ENCODE results near the gene SNTG2. TPM values are rescaled to one million over a fixed set of nuclear protein-coding genes. Genes with fewer than 3 reads are reported as not detected.

The SNTG2 gene
- total and polyA plus RNA-seq, 4 donors: not detected

DNA sequence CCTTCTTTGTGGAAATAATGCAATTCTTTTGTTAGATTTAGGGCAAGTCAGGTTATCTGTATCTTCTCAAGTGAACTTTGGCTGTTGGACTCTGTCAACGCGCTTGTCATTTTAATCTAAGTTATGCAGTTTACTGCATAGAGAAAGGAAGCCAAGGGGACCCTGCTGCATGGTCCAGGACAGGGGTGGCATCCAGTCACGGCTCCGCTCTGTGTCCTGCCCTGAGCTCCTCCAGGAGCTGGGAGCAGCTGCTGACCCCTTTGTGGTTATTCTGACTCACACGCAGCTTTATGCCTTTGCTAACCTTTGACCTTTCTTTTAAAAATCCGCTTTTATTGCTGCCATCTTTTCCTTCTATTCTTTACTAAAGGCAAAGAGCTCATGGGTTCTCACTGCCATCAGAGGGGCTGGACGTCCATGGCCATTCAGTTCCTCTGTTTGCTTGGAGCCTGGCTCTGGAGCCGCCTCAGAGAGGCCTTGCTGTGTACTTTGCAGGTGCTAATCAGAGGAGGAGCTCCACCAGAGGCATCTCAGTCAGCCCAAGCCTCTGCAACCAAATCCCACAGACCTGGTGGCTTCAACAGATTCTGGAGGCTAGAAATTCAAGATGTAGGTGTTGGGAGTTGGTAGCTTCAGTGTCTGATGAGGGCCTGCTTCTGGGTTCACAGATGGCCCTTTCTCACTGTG lies 39.3 kb downstream of the SNTG2 start:
- no peak overlapping the region for H3K9ac ChIP-seq (ENCODE audit: low read depth in 1 of 2, low read length in 2 of 2)
- DNase-seq (ENCODE audit: low spot score): no peak
- no peak overlapping the region for H3K27ac ChIP-seq (ENCODE audit: low read depth in 1 of 2, low read length in 2 of 2)
- TF ChIP-seq, protein P1, sequence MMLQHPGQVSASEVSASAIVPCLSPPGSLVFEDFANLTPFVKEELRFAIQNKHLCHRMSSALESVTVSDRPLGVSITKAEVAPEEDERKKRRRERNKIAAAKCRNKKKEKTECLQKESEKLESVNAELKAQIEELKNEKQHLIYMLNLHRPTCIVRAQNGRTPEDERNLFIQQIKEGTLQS (IDR thresholded peaks at IDR 0.05): no peak
- TF ChIP-seq HNF4A (conservative IDR thresholded peaks at IDR 0.05) (no peak), HNF4G (IDR thresholded peaks at IDR 0.05) (no peak), JUND (IDR thresholded peaks at IDR 0.05) (no peak), EGR1 (IDR thresholded peaks at IDR 0.05; ENCODE audit: low read depth in 2 of 2) (no peak), RXRA (IDR thresholded peaks at IDR 0.05) (no peak), FOXA2 (IDR thresholded peaks at IDR 0.05) (no peak), GABPA (IDR thresholded peaks at IDR 0.05 in 1 of 2, conservative IDR thresholded peaks at IDR 0.05 in 1 of 2) (no peak), TAF1 (conservative IDR thresholded peaks at IDR 0.05) (no peak), NR2F2 (IDR thresholded peaks at IDR 0.05) (no peak), RAD21 (IDR thresholded peaks at IDR 0.05) (no peak), FOXA1 (IDR thresholded peaks at IDR 0.05) (no peak), YY1 (IDR thresholded peaks at IDR 0.05) (no peak)
- TF ChIP-seq, protein P2, sequence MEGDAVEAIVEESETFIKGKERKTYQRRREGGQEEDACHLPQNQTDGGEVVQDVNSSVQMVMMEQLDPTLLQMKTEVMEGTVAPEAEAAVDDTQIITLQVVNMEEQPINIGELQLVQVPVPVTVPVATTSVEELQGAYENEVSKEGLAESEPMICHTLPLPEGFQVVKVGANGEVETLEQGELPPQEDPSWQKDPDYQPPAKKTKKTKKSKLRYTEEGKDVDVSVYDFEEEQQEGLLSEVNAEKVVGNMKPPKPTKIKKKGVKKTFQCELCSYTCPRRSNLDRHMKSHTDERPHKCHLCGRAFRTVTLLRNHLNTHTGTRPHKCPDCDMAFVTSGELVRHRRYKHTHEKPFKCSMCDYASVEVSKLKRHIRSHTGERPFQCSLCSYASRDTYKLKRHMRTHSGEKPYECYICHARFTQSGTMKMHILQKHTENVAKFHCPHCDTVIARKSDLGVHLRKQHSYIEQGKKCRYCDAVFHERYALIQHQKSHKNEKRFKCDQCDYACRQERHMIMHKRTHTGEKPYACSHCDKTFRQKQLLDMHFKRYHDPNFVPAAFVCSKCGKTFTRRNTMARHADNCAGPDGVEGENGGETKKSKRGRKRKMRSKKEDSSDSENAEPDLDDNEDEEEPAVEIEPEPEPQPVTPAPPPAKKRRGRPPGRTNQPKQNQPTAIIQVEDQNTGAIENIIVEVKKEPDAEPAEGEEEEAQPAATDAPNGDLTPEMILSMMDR (IDR thresholded peaks at IDR 0.05; ENCODE audit: low read depth, low read length, missing input control): no peak
- TF ChIP-seq, protein P3, sequence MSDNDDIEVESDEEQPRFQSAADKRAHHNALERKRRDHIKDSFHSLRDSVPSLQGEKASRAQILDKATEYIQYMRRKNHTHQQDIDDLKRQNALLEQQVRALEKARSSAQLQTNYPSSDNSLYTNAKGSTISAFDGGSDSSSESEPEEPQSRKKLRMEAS (IDR thresholded peaks at IDR 0.05): no peak
- TF ChIP-seq, protein P4, sequence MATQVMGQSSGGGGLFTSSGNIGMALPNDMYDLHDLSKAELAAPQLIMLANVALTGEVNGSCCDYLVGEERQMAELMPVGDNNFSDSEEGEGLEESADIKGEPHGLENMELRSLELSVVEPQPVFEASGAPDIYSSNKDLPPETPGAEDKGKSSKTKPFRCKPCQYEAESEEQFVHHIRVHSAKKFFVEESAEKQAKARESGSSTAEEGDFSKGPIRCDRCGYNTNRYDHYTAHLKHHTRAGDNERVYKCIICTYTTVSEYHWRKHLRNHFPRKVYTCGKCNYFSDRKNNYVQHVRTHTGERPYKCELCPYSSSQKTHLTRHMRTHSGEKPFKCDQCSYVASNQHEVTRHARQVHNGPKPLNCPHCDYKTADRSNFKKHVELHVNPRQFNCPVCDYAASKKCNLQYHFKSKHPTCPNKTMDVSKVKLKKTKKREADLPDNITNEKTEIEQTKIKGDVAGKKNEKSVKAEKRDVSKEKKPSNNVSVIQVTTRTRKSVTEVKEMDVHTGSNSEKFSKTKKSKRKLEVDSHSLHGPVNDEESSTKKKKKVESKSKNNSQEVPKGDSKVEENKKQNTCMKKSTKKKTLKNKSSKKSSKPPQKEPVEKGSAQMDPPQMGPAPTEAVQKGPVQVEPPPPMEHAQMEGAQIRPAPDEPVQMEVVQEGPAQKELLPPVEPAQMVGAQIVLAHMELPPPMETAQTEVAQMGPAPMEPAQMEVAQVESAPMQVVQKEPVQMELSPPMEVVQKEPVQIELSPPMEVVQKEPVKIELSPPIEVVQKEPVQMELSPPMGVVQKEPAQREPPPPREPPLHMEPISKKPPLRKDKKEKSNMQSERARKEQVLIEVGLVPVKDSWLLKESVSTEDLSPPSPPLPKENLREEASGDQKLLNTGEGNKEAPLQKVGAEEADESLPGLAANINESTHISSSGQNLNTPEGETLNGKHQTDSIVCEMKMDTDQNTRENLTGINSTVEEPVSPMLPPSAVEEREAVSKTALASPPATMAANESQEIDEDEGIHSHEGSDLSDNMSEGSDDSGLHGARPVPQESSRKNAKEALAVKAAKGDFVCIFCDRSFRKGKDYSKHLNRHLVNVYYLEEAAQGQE (IDR thresholded peaks at IDR 0.05): no peak
- H3K9me3 ChIP-seq (ENCODE audit: control insufficient read depth in 4 of 4, low read length in 3 of 4): no peaks in the 10 kb centered on the region
- H3K4me1 ChIP-seq (ENCODE audit: control insufficient read depth in 4 of 4, insufficient read depth in 4 of 4, low read length in 3 of 4): no peaks in the 10 kb centered on the region
- no peak overlapping the region for H3K4me3 ChIP-seq (ENCODE audit: low read depth in 1 of 3, low read length in 3 of 3)
- 49% methylated on average over 8 of the region's 8 CpGs for WGBS
- H3K36me3 ChIP-seq (ENCODE audit: control insufficient read depth in 4 of 4, insufficient read depth in 3 of 4, low read depth in 1 of 4, low read length in 3 of 4): no peaks in the 10 kb centered on the region
- H3K27me3 ChIP-seq (ENCODE audit: control insufficient read depth in 4 of 4, insufficient read depth in 4 of 4, low read length in 3 of 4): no peaks in the 10 kb centered on the region

DNA sequence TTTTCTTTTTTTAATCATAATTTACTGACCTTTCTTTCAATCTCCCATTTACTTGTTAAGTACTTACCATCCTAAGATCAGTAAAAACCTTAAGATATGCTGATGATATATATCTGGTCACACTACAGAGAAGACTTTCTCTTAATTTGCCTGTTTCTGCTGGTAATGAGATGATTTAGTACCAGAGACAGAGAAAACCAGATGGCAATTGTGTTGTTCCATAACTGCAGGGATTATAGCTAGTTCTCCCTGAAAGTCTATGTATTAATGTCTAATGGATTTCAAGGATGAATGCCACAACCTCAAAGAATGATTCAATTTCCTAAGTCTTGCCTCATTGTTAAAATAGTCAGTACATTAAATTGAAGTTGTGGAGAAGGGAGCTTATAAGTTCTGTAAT lies 40.3 kb downstream of the SNTG2 start:
- Histone ChIP-seq H3K4me3 (ENCODE audit: low read depth in 1 of 3, low read length in 3 of 3) (no peak overlapping the region), H3K27me3 (ENCODE audit: control insufficient read depth in 4 of 4, insufficient read depth in 4 of 4, low read length in 3 of 4) (no peaks in the 10 kb centered on the region), H3K9ac (ENCODE audit: low read depth in 1 of 2, low read length in 2 of 2) (no peak overlapping the region), H3K4me1 (ENCODE audit: control insufficient read depth in 4 of 4, insufficient read depth in 4 of 4, low read length in 3 of 4) (no peaks in the 10 kb centered on the region), H3K36me3 (ENCODE audit: control insufficient read depth in 4 of 4, insufficient read depth in 3 of 4, low read depth in 1 of 4, low read length in 3 of 4) (no peaks in the 10 kb centered on the region), H3K9me3 (ENCODE audit: control insufficient read depth in 4 of 4, low read length in 3 of 4) (no peaks in the 10 kb centered on the region), H3K27ac (ENCODE audit: low read depth in 1 of 2, low read length in 2 of 2) (no peak overlapping the region)
- DNase-seq (ENCODE audit: low spot score): no peak
- TF ChIP-seq, protein P1 (IDR thresholded peaks at IDR 0.05): no peak
- TF ChIP-seq RAD21 (IDR thresholded peaks at IDR 0.05) (no peak), FOXA2 (IDR thresholded peaks at IDR 0.05) (no peak), GABPA (IDR thresholded peaks at IDR 0.05 in 1 of 2, conservative IDR thresholded peaks at IDR 0.05 in 1 of 2) (no peak), RXRA (IDR thresholded peaks at IDR 0.05) (no peak), EGR1 (IDR thresholded peaks at IDR 0.05; ENCODE audit: low read depth in 2 of 2) (no peak), HNF4G (IDR thresholded peaks at IDR 0.05) (no peak), NR2F2 (IDR thresholded peaks at IDR 0.05) (no peak), JUND (IDR thresholded peaks at IDR 0.05) (no peak), FOXA1 (IDR thresholded peaks at IDR 0.05) (no peak), HNF4A (conservative IDR thresholded peaks at IDR 0.05) (no peak)
- TF ChIP-seq, protein P2 (IDR thresholded peaks at IDR 0.05; ENCODE audit: low read depth, low read length, missing input control): no peak
